SK-N-SH (cell line): ENCODE data around the gene SMCHD1.

ENCODE experiments used
- CHD2 ChIP-seq: fragments of 150-350 bp; IDR thresholded peaks from 2 replicates; pipeline ENCODE4 v1.6.1; 2018; ENCODE audit warnings: low read length; ENCODE audit not compliant: partially characterized antibody
- GATA2 ChIP-seq: sonication (generic); formaldehyde crosslinking; IDR thresholded peaks from 2 replicates; pipeline ENCODE4 v1.5.0; 2020; ENCODE audit warnings: mild to moderate bottlenecking, missing genetic modification reagents
- JUND ChIP-seq: IDR thresholded peaks from 2 replicates; pipeline ENCODE4 v1.4.0; 2012
- RFX5 ChIP-seq: IDR thresholded peaks from 2 replicates; pipeline ENCODE4 v1.6.1; 2012; ENCODE audit warnings: mild to moderate bottlenecking, improper control_type of control experiment, low read length
- TAF1 ChIP-seq: IDR thresholded peaks from 2 replicates; pipeline ENCODE4 v1.6.1; 2012; ENCODE audit warnings: low read depth, mild to moderate bottlenecking, low read length, moderate library complexity, borderline replicate concordance
- TCF12 ChIP-seq: IDR thresholded peaks from 2 replicates; pipeline ENCODE4 v1.4.0; 2012
- TF ChIP-seq, protein P1 (sequence below): fragments of 200-600 bp; sonication (generic); IDR thresholded peaks from 2 replicates; pipeline ENCODE4 v1.6.1; 2017; ENCODE audit warnings: antibody characterized with exemption, mild to moderate bottlenecking, moderate library complexity
- TF ChIP-seq, protein P2 (sequence below): IDR thresholded peaks from 2 replicates; pipeline ENCODE4 v1.6.1; 2012; ENCODE audit warnings: mild to moderate bottlenecking, low read depth, low read length, moderate library complexity

DNA sequence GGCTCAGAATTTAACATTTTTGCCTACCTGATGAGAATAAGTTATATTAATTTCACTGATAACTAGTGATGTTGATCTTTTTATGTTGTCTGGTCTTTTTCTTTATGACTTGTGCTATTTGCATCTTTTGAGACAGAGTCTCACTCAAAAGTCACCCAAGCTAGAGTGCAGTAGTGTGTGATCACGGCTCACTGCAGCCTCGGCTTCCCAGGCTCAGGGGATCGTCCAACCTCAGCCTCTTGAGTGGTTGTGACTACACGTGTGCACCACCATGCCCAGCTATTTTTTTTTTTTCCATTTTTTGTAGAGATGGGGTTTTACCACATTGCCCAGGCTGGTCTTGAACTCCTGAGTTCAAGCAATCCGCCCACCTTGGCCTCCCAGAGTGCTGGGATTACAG lies 7.5 kb downstream of the SMCHD1 start:
- TF ChIP-seq, protein P1, sequence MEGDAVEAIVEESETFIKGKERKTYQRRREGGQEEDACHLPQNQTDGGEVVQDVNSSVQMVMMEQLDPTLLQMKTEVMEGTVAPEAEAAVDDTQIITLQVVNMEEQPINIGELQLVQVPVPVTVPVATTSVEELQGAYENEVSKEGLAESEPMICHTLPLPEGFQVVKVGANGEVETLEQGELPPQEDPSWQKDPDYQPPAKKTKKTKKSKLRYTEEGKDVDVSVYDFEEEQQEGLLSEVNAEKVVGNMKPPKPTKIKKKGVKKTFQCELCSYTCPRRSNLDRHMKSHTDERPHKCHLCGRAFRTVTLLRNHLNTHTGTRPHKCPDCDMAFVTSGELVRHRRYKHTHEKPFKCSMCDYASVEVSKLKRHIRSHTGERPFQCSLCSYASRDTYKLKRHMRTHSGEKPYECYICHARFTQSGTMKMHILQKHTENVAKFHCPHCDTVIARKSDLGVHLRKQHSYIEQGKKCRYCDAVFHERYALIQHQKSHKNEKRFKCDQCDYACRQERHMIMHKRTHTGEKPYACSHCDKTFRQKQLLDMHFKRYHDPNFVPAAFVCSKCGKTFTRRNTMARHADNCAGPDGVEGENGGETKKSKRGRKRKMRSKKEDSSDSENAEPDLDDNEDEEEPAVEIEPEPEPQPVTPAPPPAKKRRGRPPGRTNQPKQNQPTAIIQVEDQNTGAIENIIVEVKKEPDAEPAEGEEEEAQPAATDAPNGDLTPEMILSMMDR = no peak
- TF ChIP-seq GATA2 (CRISPR knock-in tag) (no peak), RFX5 (no peak), TCF12 (no peak), JUND (no peak), TAF1 (no peak), CHD2 (no peak)
- TF ChIP-seq, protein P2, sequence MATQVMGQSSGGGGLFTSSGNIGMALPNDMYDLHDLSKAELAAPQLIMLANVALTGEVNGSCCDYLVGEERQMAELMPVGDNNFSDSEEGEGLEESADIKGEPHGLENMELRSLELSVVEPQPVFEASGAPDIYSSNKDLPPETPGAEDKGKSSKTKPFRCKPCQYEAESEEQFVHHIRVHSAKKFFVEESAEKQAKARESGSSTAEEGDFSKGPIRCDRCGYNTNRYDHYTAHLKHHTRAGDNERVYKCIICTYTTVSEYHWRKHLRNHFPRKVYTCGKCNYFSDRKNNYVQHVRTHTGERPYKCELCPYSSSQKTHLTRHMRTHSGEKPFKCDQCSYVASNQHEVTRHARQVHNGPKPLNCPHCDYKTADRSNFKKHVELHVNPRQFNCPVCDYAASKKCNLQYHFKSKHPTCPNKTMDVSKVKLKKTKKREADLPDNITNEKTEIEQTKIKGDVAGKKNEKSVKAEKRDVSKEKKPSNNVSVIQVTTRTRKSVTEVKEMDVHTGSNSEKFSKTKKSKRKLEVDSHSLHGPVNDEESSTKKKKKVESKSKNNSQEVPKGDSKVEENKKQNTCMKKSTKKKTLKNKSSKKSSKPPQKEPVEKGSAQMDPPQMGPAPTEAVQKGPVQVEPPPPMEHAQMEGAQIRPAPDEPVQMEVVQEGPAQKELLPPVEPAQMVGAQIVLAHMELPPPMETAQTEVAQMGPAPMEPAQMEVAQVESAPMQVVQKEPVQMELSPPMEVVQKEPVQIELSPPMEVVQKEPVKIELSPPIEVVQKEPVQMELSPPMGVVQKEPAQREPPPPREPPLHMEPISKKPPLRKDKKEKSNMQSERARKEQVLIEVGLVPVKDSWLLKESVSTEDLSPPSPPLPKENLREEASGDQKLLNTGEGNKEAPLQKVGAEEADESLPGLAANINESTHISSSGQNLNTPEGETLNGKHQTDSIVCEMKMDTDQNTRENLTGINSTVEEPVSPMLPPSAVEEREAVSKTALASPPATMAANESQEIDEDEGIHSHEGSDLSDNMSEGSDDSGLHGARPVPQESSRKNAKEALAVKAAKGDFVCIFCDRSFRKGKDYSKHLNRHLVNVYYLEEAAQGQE = no peak
